OCI-LY3 (cell line): ENCODE results near the gene ZFTA.

Experiments
- H2AFZ ChIP-seq: fragments of 200-600, 300-600 bp; shearing (Covaris generic); 2 replicates; pipeline ENCODE4 v1.6.0; 2014; ENCODE audit warnings: antibody characterized with exemption, low read depth, low read length
- H3K27ac ChIP-seq: fragments of 200-600, 300-600 bp; sonication (generic); 2 replicates; pipeline ENCODE4 v1.5.1; 2014; ENCODE audit warnings: mild to moderate bottlenecking, low read length, moderate library complexity, mixed read lengths
- H3K27me3 ChIP-seq: fragments of 200-600, 300-600 bp; sonication (generic); 2 replicates; pipeline ENCODE4 v1.6.1; 2014; ENCODE audit warnings: low read depth, low read length, mixed read lengths
- H3K36me3 ChIP-seq: fragments of 200-600, 300-600 bp; sonication (generic); replicated peaks from 2 replicates; pipeline ENCODE3; 2014; ENCODE audit warnings: low read depth, low read length, mixed read lengths
- H3K4me1 ChIP-seq: fragments of 300-600, 200-600 bp; sonication (generic); 2 replicates; pipeline ENCODE4 v1.6.1; 2014; ENCODE audit warnings: low read length, mixed read lengths
- H3K4me2 ChIP-seq: fragments of 200-600, 300-600 bp; sonication (generic); 2 replicates; pipeline ENCODE4 v1.6.1; 2014; ENCODE audit warnings: low read length, mixed read lengths
- H3K4me3 ChIP-seq: fragments of 300-600, 200-600 bp; sonication (generic); 2 replicates; pipeline ENCODE4 v1.5.1; 2014; ENCODE audit warnings: antibody characterized with exemption, mild to moderate bottlenecking, low read length, moderate library complexity
- H3K79me2 ChIP-seq: fragments of 300-600, 200-600 bp; shearing (Covaris generic); 2 replicates; pipeline ENCODE4 v1.6.1; 2014; ENCODE audit warnings: mild to moderate bottlenecking, low read length, mixed read lengths
- H3K9ac ChIP-seq: fragments of 300-600, 200-600 bp; shearing (Covaris generic); 2 replicates; pipeline ENCODE4 v1.6.0; 2014; ENCODE audit warnings: mild to moderate bottlenecking, low read length, moderate library complexity
- H3K9me3 ChIP-seq: fragments of 200-600, 300-600 bp; shearing (Covaris generic); 2 replicates; pipeline ENCODE4 v1.6.1; 2014; ENCODE audit warnings: low read length, mixed read lengths; ENCODE audit not compliant: insufficient read depth
- H4K20me1 ChIP-seq: fragments of 200-600, 300-600 bp; sonication (generic); 2 replicates; pipeline ENCODE4 v1.6.1; 2016; ENCODE audit warnings: low read length, mixed read lengths; ENCODE audit not compliant: insufficient read depth
- EZH2phosphoT487 ChIP-seq: fragments of 200-600 bp; shearing (Covaris generic); IDR thresholded peaks from 2 replicates; pipeline ENCODE4 v1.6.1; 2018; ENCODE audit warnings: antibody characterized with exemption, mixed run types, low read depth
- TF ChIP-seq, protein P1 (sequence below): fragments of 200-600, 300-600 bp; sonication (generic); IDR thresholded peaks from 2 replicates; pipeline ENCODE4 v1.5.1; 2014; ENCODE audit warnings: antibody characterized with exemption, low read length, low read depth

Gene ZFTA

GRCh38 chr11:63764340-63764678 lies 4.3 kb downstream of the ZFTA start:
- no peak overlapping the region for H3K4me2 ChIP-seq
- H4K20me1 ChIP-seq: peaks cover 20% of the 10 kb centered on the region
- H3K79me2 ChIP-seq: peaks cover 22% of the 10 kb centered on the region
- no peak overlapping the region for H3K27ac ChIP-seq
- peaks cover 8% of the 10 kb centered on the region for H3K4me1 ChIP-seq
- no peak overlapping the region for H3K9ac ChIP-seq
- peaks cover 7% of the 10 kb centered on the region for H3K36me3 ChIP-seq
- no peak overlapping the region for H3K4me3 ChIP-seq
- TF ChIP-seq, protein P1, sequence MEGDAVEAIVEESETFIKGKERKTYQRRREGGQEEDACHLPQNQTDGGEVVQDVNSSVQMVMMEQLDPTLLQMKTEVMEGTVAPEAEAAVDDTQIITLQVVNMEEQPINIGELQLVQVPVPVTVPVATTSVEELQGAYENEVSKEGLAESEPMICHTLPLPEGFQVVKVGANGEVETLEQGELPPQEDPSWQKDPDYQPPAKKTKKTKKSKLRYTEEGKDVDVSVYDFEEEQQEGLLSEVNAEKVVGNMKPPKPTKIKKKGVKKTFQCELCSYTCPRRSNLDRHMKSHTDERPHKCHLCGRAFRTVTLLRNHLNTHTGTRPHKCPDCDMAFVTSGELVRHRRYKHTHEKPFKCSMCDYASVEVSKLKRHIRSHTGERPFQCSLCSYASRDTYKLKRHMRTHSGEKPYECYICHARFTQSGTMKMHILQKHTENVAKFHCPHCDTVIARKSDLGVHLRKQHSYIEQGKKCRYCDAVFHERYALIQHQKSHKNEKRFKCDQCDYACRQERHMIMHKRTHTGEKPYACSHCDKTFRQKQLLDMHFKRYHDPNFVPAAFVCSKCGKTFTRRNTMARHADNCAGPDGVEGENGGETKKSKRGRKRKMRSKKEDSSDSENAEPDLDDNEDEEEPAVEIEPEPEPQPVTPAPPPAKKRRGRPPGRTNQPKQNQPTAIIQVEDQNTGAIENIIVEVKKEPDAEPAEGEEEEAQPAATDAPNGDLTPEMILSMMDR: no peak
- no peak for TF ChIP-seq EZH2phosphoT487
- no peaks in the 10 kb centered on the region for H3K27me3 ChIP-seq
- H2AFZ ChIP-seq: no peak overlapping the region
- H3K9me3 ChIP-seq: no peaks in the 10 kb centered on the region

- H3K27me3 ChIP-seq: no peaks in the 10 kb centered on the region
- TF ChIP-seq, protein P1: no peak
- no peak for TF ChIP-seq EZH2phosphoT487
- no peaks in the 10 kb centered on the region for H3K9me3 ChIP-seq
- H3K27ac ChIP-seq: no peak overlapping the region
- H2AFZ ChIP-seq: no peak overlapping the region
- peaks cover 22% of the 10 kb centered on the region for H3K79me2 ChIP-seq
- H3K4me2 ChIP-seq: no peak overlapping the region
- no peak overlapping the region for H3K9ac ChIP-seq
- H4K20me1 ChIP-seq: peaks cover 20% of the 10 kb centered on the region
- no peak overlapping the region for H3K4me3 ChIP-seq
- H3K4me1 ChIP-seq: peaks cover 8% of the 10 kb centered on the region
- H3K36me3 ChIP-seq: peaks cover 7% of the 10 kb centered on the region
These were observed 4.9 kb downstream of the ZFTA start for GRCh38 chr11:63763496-63764339.

DNA sequence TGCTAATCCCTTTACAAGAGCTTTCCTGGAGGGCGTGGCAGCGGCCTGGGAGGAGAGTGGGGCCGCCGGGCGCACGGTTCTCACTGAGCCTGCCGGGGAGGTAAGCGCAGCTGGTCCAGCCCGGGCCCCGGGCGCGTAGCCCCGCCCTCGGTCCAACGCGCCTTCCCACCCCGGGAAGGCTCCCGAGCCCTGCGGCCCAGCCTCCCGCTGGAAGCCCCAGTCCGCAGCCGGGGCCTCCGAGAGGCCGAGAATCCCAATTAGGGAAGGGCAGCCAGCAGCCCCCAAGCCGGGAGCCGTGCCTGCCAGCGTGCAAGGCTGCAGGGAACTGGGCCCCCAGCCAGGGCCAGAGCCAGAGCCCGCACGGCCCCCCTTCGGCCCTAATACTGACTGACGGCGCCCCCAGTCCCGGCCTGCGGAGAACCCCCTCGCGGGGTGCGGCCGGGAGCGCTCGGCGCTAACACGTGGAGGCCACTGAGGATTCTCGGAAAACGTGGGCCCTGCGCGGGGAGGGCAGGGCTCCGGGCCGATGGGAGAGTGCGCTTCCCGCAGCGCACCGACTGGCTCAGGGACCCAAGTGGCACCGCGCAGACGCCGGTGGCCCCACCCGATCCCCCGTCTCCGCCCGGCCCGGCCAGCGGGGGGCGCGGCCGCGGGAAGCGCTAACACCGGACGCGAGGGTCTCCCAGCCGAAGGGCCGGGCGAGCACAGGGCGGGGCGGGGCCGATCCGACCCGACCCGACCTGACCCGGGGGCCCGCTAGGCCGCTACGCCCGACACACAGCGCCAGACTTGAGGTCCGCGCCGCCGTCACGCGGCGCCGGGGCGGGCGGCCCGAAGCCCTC lies 5.7 kb downstream of the ZFTA start:
- no peaks in the 10 kb centered on the region for H3K9me3 ChIP-seq
- no peak overlapping the region for H3K4me2 ChIP-seq
- TF ChIP-seq EZH2phosphoT487: no peak
- TF ChIP-seq, protein P1: no peak
- peaks cover 20% of the 10 kb centered on the region for H3K79me2 ChIP-seq
- no peak overlapping the region for H2AFZ ChIP-seq
- H3K36me3 ChIP-seq: peaks cover 7% of the 10 kb centered on the region
- no peak overlapping the region for H3K4me3 ChIP-seq
- H3K4me1 ChIP-seq: peaks cover 8% of the 10 kb centered on the region
- H3K27me3 ChIP-seq: no peaks in the 10 kb centered on the region
- no peak overlapping the region for H3K9ac ChIP-seq
- H3K27ac ChIP-seq: no peak overlapping the region
- H4K20me1 ChIP-seq: peaks cover 19% of the 10 kb centered on the region

- H3K79me2 ChIP-seq: peaks cover 12% of the 10 kb centered on the region
- no peaks in the 10 kb centered on the region for H3K27me3 ChIP-seq
- no peak overlapping the region for H3K4me2 ChIP-seq
- no peaks in the 10 kb centered on the region for H3K9me3 ChIP-seq
- H4K20me1 ChIP-seq: peaks cover 12% of the 10 kb centered on the region
- no peak overlapping the region for H2AFZ ChIP-seq
- no peak for TF ChIP-seq EZH2phosphoT487
- TF ChIP-seq, protein P1: no peak
- H3K27ac ChIP-seq: no peak overlapping the region
- no peak overlapping the region for H3K9ac ChIP-seq
- H3K4me3 ChIP-seq: no peak overlapping the region
- peaks cover 7% of the 10 kb centered on the region for H3K36me3 ChIP-seq
- peaks cover 5% of the 10 kb centered on the region for H3K4me1 ChIP-seq
These were observed 6.5 kb downstream of the ZFTA start for GRCh38 chr11:63761931-63762653.
